CD4-positive, alpha-beta T cell treated with Interleukin-17A for 4 hours (primary cell): ENCODE results near the gene OGG1.

ENCODE experiments used
- DNase-seq: peaks from one replicate; pipeline ENCODE4 v3.0.0-alpha.2; 2020; ENCODE audit warnings: mixed read lengths

The OGG1 gene

GRCh38 chr3:9787714-9788113 lies 38.0 kb downstream of the OGG1 start:
- no peak for DNase-seq

- no peak for DNase-seq
Measured at GRCh38 chr3:9791127-9791526, 41.4 kb downstream of the OGG1 start.

DNA sequence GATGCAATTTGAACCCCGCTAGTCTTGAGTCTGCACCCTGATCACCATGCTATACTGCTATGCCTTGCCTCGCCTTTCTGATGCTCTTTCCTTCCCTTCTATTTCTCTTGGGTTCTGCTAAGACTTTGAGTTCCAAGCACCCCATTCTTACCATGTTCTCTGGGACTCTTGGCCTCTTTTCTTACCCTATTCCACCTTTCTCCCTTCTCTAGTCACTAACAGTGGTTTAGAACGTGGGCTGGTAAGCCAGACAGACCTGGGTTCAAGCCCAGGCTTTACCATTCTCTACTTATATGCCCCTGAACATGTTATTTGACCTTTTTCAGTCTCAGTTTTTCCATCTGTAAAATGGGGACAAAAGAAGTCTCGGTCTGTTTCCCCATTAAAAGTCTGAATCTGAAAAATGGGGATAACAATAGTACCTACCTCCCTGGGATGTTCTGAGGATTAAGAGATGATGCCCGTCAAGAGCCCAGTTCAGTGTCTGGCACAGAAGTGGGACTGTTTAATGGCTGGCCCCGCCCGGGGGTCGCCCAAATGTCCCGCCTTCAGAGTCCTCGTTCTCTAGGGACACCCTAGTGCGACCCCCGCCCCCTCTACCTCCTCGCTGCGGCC lies 42.1 kb downstream of the OGG1 start:
- no peak for DNase-seq

DNA sequence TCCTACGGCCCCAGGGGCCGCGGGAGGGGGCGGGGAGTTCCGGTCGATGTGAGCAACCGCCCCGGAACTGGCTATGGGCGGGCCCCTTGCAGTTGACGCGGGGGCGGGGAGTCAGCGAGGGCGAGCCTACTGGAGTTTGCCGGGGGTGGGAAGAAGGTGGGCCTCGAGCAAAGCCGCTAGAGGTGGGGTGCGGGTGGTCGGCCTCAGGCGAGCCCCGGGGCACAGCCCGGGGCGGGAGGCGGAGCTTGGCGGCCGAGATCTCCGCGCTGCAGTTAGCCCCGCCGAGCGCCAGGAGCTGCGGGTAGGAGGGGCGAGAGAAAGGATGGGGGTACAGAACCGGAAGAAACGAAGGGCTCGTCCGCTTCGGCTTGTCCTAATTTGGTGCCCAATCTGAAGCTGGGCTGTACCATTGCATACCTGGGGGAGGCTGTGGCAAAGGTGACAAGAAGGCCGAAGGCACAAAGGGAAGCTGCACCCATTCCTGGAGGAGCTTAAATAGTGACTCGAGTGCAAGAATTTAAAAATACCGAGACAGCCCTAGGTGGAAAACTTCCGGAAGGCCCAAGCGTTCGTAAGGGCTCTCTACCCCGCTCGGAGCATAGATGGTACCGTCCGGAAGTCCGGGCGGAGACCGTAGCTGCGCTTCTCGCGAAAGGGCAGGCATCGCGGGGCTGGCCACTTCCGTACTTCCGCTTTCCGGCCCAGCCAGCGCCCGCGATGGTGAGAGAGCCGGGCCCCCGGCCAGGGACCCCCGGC lies 42.8 kb downstream of the OGG1 start, which contains the start of the genes ARPC4 and TADA3:
TSS of gene ARPC4 (plus strand) at position 678 of the 756 bp plus-strand sequence. CDS start at position 718, 40 bp downstream.
TSS of gene TADA3 (minus strand) at position 69 of the 756 bp plus-strand sequence. CDS start 1,007 bp downstream, outside the sequence.
- peak; percentile 94 for DNase-seq

- no peak for DNase-seq
Measured at GRCh38 chr3:9793161-9793781, 43.5 kb downstream of the OGG1 start.

DNA sequence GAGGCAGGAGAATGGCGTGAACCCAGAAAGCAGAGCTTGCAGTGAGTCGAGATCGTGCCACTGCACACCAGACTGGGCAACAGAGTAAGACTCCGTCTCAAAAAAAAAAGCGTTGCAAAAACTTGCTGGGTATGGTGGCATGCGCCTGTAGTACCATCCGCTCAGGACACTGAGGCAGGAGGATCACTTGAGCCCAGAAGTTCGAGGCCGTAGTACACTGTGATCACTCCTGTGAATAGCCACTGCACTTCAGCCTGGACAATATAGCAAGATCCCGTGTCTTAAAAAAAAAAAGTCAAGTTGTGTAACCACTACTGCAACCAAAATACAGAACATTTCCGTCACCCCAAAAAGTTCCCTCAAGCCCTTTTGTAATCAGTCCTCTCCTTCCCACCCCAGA lies 44.6 kb downstream of the OGG1 start:
- no peak for DNase-seq

GRCh38 chr3:9795207-9795606 lies 45.5 kb downstream of the OGG1 start:
- no peak for DNase-seq

DNA sequence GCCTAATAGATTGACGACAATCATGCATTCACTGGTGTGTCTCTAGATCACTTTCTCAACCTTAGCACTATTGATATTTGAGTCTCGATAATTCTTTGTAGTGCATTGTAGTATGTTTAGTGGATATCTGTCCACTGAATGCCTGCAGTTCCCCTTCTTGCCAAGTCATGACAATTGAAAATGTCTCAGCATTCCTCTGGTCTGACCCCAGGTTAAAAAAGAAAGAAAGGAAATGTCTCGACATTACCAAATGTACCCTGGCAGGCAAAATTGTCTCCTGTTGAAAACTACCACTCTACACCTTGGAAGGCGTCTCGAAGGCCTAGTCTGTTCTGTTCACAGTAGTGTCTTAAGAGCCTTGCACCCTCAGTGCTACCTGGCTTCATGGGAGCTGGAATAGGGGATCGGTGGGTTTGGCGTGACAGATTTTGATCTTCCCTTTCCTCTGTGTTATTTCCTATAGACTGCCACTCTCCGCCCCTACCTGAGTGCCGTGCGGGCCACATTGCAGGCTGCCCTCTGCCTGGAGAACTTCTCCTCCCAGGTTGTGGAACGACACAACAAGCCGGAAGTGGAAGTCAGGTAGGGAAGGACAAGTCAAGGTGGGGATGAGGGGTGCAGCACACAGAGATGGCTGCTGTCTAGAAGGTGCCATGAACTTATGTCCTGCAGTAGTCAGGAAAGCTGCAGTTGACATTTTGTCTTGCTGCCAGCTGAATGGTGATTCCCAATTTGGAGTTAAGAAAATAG lies 47.6 kb downstream of the OGG1 start:
- no peak for DNase-seq

DNA sequence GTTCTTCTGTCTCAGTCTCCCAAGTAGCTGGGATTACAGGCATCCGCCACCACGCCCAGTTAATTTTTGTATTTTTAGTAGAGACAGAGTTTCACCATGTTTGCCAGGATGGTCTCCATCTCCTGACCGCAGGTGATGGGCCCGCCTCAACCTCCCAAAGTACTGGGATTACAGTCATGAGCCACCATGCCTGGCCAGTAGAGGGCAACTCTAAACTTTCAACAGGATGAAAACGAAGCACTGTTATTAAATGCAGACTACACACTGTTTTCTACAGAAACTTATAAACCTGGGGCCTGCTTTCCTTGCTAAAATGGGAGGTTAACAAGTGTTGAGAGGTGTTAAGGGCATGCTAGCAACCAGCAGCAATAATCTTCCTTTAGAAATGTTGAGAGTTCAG lies 50.8 kb downstream of the OGG1 start:
- DNase-seq: no peak

- DNase-seq: no peak
Measured at GRCh38 chr3:9803494-9803893, 53.7 kb downstream of the OGG1 start.

- no peak for DNase-seq
Measured at GRCh38 chr3:9804996-9805395, 55.2 kb downstream of the OGG1 start.

GRCh38 chr3:9806137-9806536 lies 56.4 kb downstream of the OGG1 start:
- no peak for DNase-seq
